ENCODE results near the gene ASB7.
"Not testable (repeated sequence)": the region's sequence is repeated elsewhere in the genome, so short reads cannot be mapped to it uniquely, and the experiment has no call there.

Gene ASB7

GRCh38 chr15:100571592-100572167 lies 30.7 kb upstream of the ASB7 start:
- no peak overlapping the region for H3K4me3 ChIP-seq (ENCODE audit: low read length)
- no peak overlapping the region for H3K9ac ChIP-seq (ENCODE audit: low read depth, low read length)
- H3K27ac ChIP-seq (ENCODE audit: low read depth, low read length) = no peak overlapping the region
- no peaks in the 10 kb centered on the region for H3K9me3 ChIP-seq (ENCODE audit: insufficient read depth, low read depth, low read length)
- peaks cover 24% of the 10 kb centered on the region for H3K36me3 ChIP-seq (ENCODE audit: insufficient read depth, low read length)
- H3K27me3 ChIP-seq (ENCODE audit: insufficient read depth, low read length) = no peaks in the 10 kb centered on the region
- H3K4me1 ChIP-seq (ENCODE audit: insufficient read depth, low read length) = no peaks in the 10 kb centered on the region
- WGBS = 95% methylated on average over 6 of the region's 6 CpGs

DNA sequence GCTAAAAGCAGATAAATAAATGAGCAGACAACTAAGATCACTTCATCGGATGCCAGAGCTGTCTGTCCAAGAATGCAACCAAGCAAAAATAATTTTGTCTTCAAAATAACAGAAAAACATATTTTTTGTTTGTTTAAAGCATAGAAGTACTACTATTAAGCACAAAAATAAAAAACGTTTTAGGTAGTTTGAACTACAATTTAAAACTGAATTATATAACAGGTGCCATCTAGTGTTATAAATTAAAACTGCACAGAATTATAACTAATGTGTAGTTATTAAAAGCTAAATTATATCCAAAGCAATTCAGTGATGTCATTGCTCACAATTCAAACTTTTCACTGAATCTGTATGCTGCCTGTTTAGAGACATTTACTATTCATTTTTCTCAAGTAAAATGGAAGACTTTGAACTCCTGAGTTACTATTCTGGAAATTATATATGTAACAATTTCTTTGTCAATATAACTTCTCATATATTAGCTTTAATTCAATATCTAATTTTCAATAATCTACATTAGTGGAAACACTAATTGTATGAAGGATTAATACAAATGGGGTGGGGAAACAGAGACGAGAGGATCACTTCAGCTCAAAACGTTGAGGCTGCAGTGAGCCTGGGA lies 29.9 kb upstream of the ASB7 start:
- no peaks in the 10 kb centered on the region for H3K4me1 ChIP-seq (ENCODE audit: insufficient read depth, low read length)
- WGBS = 100% methylated on average over 2 of the region's 4 CpGs

DNA sequence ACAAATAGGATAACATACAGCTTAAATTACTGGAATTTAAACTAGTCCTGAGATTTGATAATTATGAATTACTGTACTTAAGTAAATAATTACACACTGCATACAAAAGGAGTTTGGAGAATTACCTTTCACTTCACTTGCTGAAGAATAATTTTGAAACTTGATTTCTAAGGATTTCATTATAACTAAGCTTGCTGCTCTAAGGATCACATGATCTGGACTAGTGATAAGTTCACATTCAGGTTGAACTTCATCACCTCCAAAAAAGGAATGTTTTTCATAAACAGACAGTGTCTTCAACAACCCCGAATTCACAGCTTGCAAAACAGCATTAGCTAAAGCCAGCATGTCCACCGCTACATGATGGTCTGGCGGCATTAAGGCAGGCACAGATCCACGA lies 28.9 kb upstream of the ASB7 start:
- Histone ChIP-seq H3K36me3 (ENCODE audit: insufficient read depth, low read length) (peaks cover 24% of the 10 kb centered on the region), H3K9me3 (ENCODE audit: insufficient read depth, low read depth, low read length) (no peaks in the 10 kb centered on the region)
- WGBS = 95% methylated on average over 4 of the region's 4 CpGs

More for the DNA sequence above, 29.9 kb upstream of the ASB7 start:
- Histone ChIP-seq H3K9ac (ENCODE audit: low read depth, low read length) (no peak overlapping the region), H3K9me3 (ENCODE audit: insufficient read depth, low read depth, low read length) (no peaks in the 10 kb centered on the region), H3K27ac (ENCODE audit: low read depth, low read length) (no peak overlapping the region), H3K27me3 (ENCODE audit: insufficient read depth, low read length) (no peaks in the 10 kb centered on the region), H3K36me3 (ENCODE audit: insufficient read depth, low read length) (peaks cover 24% of the 10 kb centered on the region), H3K4me3 (ENCODE audit: low read length) (no peak overlapping the region)

GRCh38 chr15:100580414-100580813 lies 22.0 kb upstream of the ASB7 start:
- Histone ChIP-seq H3K4me1 (ENCODE audit: insufficient read depth, low read length) (no peaks in the 10 kb centered on the region), H3K4me3 (ENCODE audit: low read length) (no peak overlapping the region), H3K27ac (ENCODE audit: low read depth, low read length) (no peak overlapping the region), H3K27me3 (ENCODE audit: insufficient read depth, low read length) (no peaks in the 10 kb centered on the region), H3K36me3 (ENCODE audit: insufficient read depth, low read length) (peaks cover 11% of the 10 kb centered on the region; the same call in 1 of the 2 replicates), H3K9me3 (ENCODE audit: insufficient read depth, low read depth, low read length) (peaks cover 22% of the 10 kb centered on the region), H3K9ac (ENCODE audit: low read depth, low read length) (no peak overlapping the region)
- 92% methylated on average over 4 of the region's 4 CpGs for WGBS

More for the DNA sequence above, 28.9 kb upstream of the ASB7 start:
- H3K27me3 ChIP-seq (ENCODE audit: insufficient read depth, low read length) = no peaks in the 10 kb centered on the region
- H3K4me1 ChIP-seq (ENCODE audit: insufficient read depth, low read length) = no peaks in the 10 kb centered on the region
- no peak overlapping the region for H3K27ac ChIP-seq (ENCODE audit: low read depth, low read length)
- no peak overlapping the region for H3K9ac ChIP-seq (ENCODE audit: low read depth, low read length)
- no peak overlapping the region for H3K4me3 ChIP-seq (ENCODE audit: low read length)

DNA sequence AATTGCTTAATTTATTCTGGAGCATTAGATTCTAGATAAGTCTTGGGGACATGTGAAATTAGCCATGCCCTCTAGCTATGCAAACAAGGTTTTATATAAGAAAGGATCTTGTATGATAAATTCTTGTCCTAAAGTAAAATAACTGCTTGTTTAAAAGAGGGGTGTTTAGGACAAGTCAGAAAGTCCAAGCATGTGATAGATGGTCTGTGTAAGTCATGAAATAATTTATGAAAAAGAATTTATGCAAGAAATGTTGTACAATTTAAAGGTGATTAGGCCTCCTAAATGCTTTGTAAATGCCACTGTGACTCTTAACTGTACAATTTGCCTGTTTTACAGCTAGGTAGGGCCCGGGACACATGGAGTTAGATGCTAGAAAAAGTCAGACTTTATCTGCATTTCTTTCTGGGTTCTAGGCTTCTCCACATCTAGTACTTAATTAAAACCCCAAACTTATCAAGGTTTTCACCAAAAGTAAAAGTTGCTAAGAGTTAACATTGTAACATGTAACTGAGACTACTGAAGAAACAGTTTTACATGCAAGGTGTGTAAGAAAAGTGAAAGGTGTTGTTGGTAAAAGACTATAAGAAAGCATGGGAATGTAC lies 13.6 kb upstream of the ASB7 start:
- WGBS = 87% methylated on average over 1 of the region's 1 CpG
- no peak overlapping the region for H3K4me3 ChIP-seq (ENCODE audit: low read length)
- no peak overlapping the region for H3K27ac ChIP-seq (ENCODE audit: low read depth, low read length)
- peaks cover 5% of the 10 kb centered on the region; the same call in 1 of the 2 replicates for H3K36me3 ChIP-seq (ENCODE audit: insufficient read depth, low read length)
- H3K9ac ChIP-seq (ENCODE audit: low read depth, low read length) = no peak overlapping the region
- H3K9me3 ChIP-seq (ENCODE audit: insufficient read depth, low read depth, low read length) = peaks cover 84% of the 10 kb centered on the region
- no peaks in the 10 kb centered on the region for H3K4me1 ChIP-seq (ENCODE audit: insufficient read depth, low read length)
- H3K27me3 ChIP-seq (ENCODE audit: insufficient read depth, low read length) = no peaks in the 10 kb centered on the region

- H3K9me3 ChIP-seq (ENCODE audit: insufficient read depth, low read depth, low read length) = peaks cover 62% of the 10 kb centered on the region
- not testable (repeated sequence) for H3K36me3 ChIP-seq (ENCODE audit: insufficient read depth, low read length)
These were observed 11.2 kb upstream of the ASB7 start for GRCh38 chr15:100591163-100591562.

DNA sequence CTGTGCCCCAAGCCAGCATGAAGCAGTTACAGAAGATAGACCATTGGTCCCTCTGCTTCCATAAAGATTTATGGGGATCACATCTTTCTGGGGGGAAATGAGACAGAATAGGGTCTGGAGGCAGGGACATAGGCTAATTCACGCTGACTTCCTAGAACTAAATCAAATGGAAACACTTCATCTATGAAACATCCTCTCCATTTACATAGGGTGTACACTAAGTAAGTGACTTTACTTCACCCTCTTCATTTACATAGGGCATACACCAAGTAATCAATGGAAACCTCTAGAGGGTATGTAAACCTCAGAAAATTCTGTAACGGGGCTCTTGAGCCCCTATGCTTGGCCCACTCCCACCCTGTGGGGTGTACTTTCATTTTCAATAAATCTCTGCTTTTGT lies 10.6 kb upstream of the ASB7 start:
- H3K4me3 ChIP-seq (ENCODE audit: low read length) = no peak overlapping the region
- peaks cover 58% of the 10 kb centered on the region for H3K9me3 ChIP-seq (ENCODE audit: insufficient read depth, low read depth, low read length)
- H3K4me1 ChIP-seq (ENCODE audit: insufficient read depth, low read length) = no peaks in the 10 kb centered on the region
- no peaks in the 10 kb centered on the region for H3K27me3 ChIP-seq (ENCODE audit: insufficient read depth, low read length)
- H3K36me3 ChIP-seq (ENCODE audit: insufficient read depth, low read length) = no peaks in the 10 kb centered on the region; the same call in 1 of the 2 replicates
- H3K9ac ChIP-seq (ENCODE audit: low read depth, low read length) = no peak overlapping the region
- WGBS = 71% methylated on average over 2 of the region's 2 CpGs
- H3K27ac ChIP-seq (ENCODE audit: low read depth, low read length) = no peak overlapping the region

More at GRCh38 chr15:100591163-100591562, 11.2 kb upstream of the ASB7 start:
- H3K4me3 ChIP-seq (ENCODE audit: low read length); H3K4me1 ChIP-seq (ENCODE audit: insufficient read depth, low read length); H3K27me3 ChIP-seq (ENCODE audit: insufficient read depth, low read length); H3K27ac ChIP-seq (ENCODE audit: low read depth, low read length); H3K9ac ChIP-seq (ENCODE audit: low read depth, low read length): not testable (repeated sequence)
- WGBS = 100% methylated on average over 2 of the region's 2 CpGs

DNA sequence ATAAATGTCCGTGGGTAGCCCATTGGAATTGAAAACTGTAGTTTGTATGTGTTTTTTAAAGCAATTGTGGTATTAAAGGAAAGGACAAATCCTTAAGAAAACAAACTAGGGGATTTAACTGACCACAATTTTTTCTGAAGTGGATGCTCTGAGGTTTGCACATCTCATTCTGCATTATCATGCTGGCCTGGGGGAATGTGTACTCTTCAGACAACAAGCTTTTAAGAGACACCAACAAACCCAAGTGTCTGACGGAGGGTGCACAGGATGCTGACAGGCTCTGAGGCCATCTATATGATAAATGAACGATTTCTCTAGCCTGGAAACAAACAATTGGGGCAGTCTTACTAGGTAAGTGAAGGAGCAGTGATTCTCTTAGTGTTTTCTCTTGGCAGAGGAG lies 9.5 kb upstream of the ASB7 start:
- no peak overlapping the region for H3K27ac ChIP-seq (ENCODE audit: low read depth, low read length)
- peaks cover 48% of the 10 kb centered on the region for H3K9me3 ChIP-seq (ENCODE audit: insufficient read depth, low read depth, low read length)

DNA sequence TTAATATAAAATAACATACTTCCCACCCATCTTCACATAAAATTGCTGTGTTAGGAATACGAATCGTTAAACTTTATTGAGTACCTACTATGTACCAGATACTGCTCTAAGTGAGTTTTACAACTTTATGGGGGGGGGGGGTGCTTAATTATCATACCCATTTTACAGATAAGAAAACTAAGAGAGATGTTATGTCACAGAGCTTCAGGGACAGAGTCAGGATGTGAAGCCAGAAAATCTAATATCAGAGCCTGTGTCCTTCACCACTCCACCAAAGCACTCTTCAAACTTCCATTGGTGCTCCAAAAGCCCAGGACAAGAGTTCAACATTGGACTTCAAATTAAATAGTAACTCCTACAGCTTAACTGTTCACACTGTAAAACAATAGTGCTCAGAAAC lies 9.0 kb upstream of the ASB7 start:
- no peak overlapping the region for H3K9ac ChIP-seq (ENCODE audit: low read depth, low read length)
- no peaks in the 10 kb centered on the region; the same call in 1 of the 2 replicates for H3K36me3 ChIP-seq (ENCODE audit: insufficient read depth, low read length)
- peaks cover 42% of the 10 kb centered on the region for H3K9me3 ChIP-seq (ENCODE audit: insufficient read depth, low read depth, low read length)
- no peak overlapping the region for H3K27ac ChIP-seq (ENCODE audit: low read depth, low read length)
- WGBS = no CpG with 5 or more reads among the region's 2 CpGs
- no peaks in the 10 kb centered on the region for H3K27me3 ChIP-seq (ENCODE audit: insufficient read depth, low read length)
- H3K4me1 ChIP-seq (ENCODE audit: insufficient read depth, low read length) = no peaks in the 10 kb centered on the region
- no peak overlapping the region for H3K4me3 ChIP-seq (ENCODE audit: low read length)

More for the DNA sequence above, 9.5 kb upstream of the ASB7 start:
- H3K36me3 ChIP-seq (ENCODE audit: insufficient read depth, low read length) = no peaks in the 10 kb centered on the region; the same call in 1 of the 2 replicates
- 100% methylated on average over 3 of the region's 3 CpGs for WGBS
- no peak overlapping the region for H3K9ac ChIP-seq (ENCODE audit: low read depth, low read length)
- no peak overlapping the region for H3K4me3 ChIP-seq (ENCODE audit: low read length)
- no peaks in the 10 kb centered on the region for H3K27me3 ChIP-seq (ENCODE audit: insufficient read depth, low read length)
- H3K4me1 ChIP-seq (ENCODE audit: insufficient read depth, low read length) = no peaks in the 10 kb centered on the region

DNA sequence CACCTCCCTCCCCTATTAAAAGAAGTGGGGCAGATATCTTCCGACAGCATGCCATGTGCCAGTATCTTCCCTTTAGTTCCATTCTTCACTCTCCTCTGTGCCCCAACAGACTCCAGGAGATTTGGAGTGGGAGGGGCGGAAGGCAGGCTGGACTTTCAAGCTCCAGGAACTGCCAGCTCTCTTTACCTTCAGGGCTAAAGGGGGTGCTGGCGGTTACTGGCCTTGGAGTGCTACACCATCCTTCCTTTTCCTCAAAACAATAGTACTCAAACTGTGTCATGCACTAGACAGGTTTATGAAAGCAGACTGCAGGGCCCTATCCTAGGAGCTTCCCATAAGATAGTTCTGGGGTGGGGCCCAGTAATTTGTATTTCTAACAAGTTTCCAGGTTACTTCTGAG lies 6.4 kb upstream of the ASB7 start:
- no peaks in the 10 kb centered on the region for H3K27me3 ChIP-seq (ENCODE audit: insufficient read depth, low read length)
- no peaks in the 10 kb centered on the region for H3K36me3 ChIP-seq (ENCODE audit: insufficient read depth, low read length)
- H3K4me1 ChIP-seq (ENCODE audit: insufficient read depth, low read length) = peaks cover 4% of the 10 kb centered on the region; the same call in 1 of the 2 replicates
- no peak overlapping the region for H3K27ac ChIP-seq (ENCODE audit: low read depth, low read length)
- no peak overlapping the region for H3K9ac ChIP-seq (ENCODE audit: low read depth, low read length)
- WGBS = 99% methylated on average over 3 of the region's 3 CpGs
- peaks cover 19% of the 10 kb centered on the region; the same call in 1 of the 2 replicates for H3K9me3 ChIP-seq (ENCODE audit: insufficient read depth, low read depth, low read length)
- no peak overlapping the region for H3K4me3 ChIP-seq (ENCODE audit: low read length)

DNA sequence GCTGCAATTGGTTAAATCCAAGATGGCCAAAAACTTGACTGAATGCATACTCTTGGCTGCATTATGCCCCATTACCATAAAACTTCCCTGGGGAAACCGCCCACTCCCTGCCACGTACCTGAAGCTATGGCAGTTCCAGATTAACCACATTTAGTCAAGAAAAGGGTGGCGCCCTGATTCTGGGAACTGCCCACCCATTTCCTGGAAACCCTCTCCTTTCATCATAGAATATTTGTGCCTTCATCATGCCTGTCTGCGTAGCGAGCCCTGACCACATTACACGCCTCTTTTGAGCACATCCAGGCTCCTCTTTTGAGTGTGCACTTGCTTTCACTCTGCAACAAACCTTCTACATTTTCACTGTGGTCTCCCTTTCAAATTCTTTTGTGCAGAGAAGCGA lies 5.6 kb upstream of the ASB7 start:
- H3K27ac ChIP-seq (ENCODE audit: low read depth, low read length) = no peak overlapping the region
- H3K36me3 ChIP-seq (ENCODE audit: insufficient read depth, low read length) = no peaks in the 10 kb centered on the region
- 92% methylated on average over 7 of the region's 7 CpGs for WGBS
- no peak overlapping the region for H3K9ac ChIP-seq (ENCODE audit: low read depth, low read length)
- H3K4me3 ChIP-seq (ENCODE audit: low read length) = no peak overlapping the region
- H3K4me1 ChIP-seq (ENCODE audit: insufficient read depth, low read length) = peaks cover 4% of the 10 kb centered on the region; the same call in 1 of the 2 replicates
- H3K27me3 ChIP-seq (ENCODE audit: insufficient read depth, low read length) = no peaks in the 10 kb centered on the region
- H3K9me3 ChIP-seq (ENCODE audit: insufficient read depth, low read depth, low read length) = peaks cover 11% of the 10 kb centered on the region; the same call in 1 of the 2 replicates
